Body of pancreas (tissue), 4 donors: ENCODE measurements around the gene MAML3.

Experiments
- POLR2A ChIP-seq, 3 donors: fragments of 450-650 bp; IDR thresholded peaks; one replicate each; pipeline ENCODE4 v1.6.1; 2016; ENCODE audit warnings: antibody characterized with exemption in 3 of 3, mild to moderate bottlenecking in 2 of 3
- TF ChIP-seq, protein P1 (sequence below), 7 experiments: fragments of 450-650 bp in 4 of 7; fragments of 200-600 bp in 3 of 7; sonication (generic) in 3 of 7; IDR thresholded peaks; one replicate each; pipeline ENCODE4 v1.5.1; 2016 to 2019; ENCODE audit warnings: antibody characterized with exemption in 7 of 7

DNA sequence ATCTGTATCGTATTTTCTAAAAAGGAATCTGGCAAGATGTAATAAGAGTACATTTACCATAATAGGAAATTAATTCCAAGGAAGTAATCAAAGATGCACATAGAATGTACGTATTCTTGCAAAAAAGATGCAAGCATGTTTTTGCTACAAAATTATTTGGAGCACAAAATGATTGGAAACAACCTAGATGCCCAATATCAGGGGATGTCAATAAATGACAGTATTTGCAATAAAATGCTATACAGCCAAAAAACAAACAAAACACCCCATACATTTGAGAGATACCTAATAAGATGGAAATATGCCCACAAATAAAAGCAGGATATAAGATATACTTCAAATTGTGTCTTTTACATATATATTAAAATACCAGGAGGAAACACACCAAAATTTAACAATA lies 29.3 kb upstream of the MAML3 start:
- TF ChIP-seq, protein P1, sequence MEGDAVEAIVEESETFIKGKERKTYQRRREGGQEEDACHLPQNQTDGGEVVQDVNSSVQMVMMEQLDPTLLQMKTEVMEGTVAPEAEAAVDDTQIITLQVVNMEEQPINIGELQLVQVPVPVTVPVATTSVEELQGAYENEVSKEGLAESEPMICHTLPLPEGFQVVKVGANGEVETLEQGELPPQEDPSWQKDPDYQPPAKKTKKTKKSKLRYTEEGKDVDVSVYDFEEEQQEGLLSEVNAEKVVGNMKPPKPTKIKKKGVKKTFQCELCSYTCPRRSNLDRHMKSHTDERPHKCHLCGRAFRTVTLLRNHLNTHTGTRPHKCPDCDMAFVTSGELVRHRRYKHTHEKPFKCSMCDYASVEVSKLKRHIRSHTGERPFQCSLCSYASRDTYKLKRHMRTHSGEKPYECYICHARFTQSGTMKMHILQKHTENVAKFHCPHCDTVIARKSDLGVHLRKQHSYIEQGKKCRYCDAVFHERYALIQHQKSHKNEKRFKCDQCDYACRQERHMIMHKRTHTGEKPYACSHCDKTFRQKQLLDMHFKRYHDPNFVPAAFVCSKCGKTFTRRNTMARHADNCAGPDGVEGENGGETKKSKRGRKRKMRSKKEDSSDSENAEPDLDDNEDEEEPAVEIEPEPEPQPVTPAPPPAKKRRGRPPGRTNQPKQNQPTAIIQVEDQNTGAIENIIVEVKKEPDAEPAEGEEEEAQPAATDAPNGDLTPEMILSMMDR (IDR thresholded peaks at IDR 0.05) = no peak
- no peak for TF ChIP-seq POLR2A (IDR thresholded peaks at IDR 0.05)
